ENCODE measurements around the gene PLEKHM1. TPM values are rescaled to one million over a fixed set of nuclear protein-coding genes. Genes with fewer than 3 reads are reported as not detected.

Gene PLEKHM1
- total RNA-seq, 1 donor from 2014 or later: 33.1 TPM

GRCh38 chr17:45405250-45406086 is 85.1 kb downstream of the PLEKHM1 start:
- Mint-ChIP-seq H3K27ac (no peak overlapping the region), H3K27me3 (ENCODE audit: low read depth) (no peaks in the 10 kb centered on the region), H3K4me1 (ENCODE audit: low read depth) (peaks cover 25% of the 10 kb centered on the region)

GRCh38 chr17:45404870-45405249 is 85.7 kb downstream of the PLEKHM1 start:
- Mint-ChIP-seq H3K4me1 (ENCODE audit: low read depth) (peaks cover 23% of the 10 kb centered on the region), H3K27ac (no peak overlapping the region), H3K27me3 (ENCODE audit: low read depth) (no peaks in the 10 kb centered on the region), H3K4me3 (ENCODE audit: low read depth) (no peak overlapping the region), H3K36me3 (ENCODE audit: low read depth) (peaks cover 61% of the 10 kb centered on the region), H3K9me3 (no peaks in the 10 kb centered on the region)
- DNase-seq (ENCODE audit: low spot score): no peak
- intact Hi-C loops (cut with micrococcal nuclease): no loop called here

More at GRCh38 chr17:45405250-45406086, 85.1 kb downstream of the PLEKHM1 start:
- no peak for DNase-seq (ENCODE audit: low spot score)
- Mint-ChIP-seq H3K36me3 (ENCODE audit: low read depth) (peaks cover 56% of the 10 kb centered on the region), H3K9me3 (no peaks in the 10 kb centered on the region), H3K4me3 (ENCODE audit: low read depth) (no peak overlapping the region)
- intact Hi-C loops (cut with micrococcal nuclease): no loop called here

GRCh38 chr17:45403906-45404490 is 86.5 kb downstream of the PLEKHM1 start:
- H3K36me3 Mint-ChIP-seq (ENCODE audit: low read depth): peaks cover 66% of the 10 kb centered on the region
- H3K4me1 Mint-ChIP-seq (ENCODE audit: low read depth): peaks cover 16% of the 10 kb centered on the region
- H3K4me3 Mint-ChIP-seq (ENCODE audit: low read depth): no peak overlapping the region
- DNase-seq (ENCODE audit: low spot score): no peak
- H3K27me3 Mint-ChIP-seq (ENCODE audit: low read depth): no peaks in the 10 kb centered on the region
- intact Hi-C loops (cut with micrococcal nuclease): no loop called here
- H3K9me3 Mint-ChIP-seq: no peaks in the 10 kb centered on the region
- no peak overlapping the region for H3K27ac Mint-ChIP-seq

- Mint-ChIP-seq H3K9me3 (no peaks in the 10 kb centered on the region), H3K4me3 (ENCODE audit: low read depth) (no peak overlapping the region), H3K36me3 (ENCODE audit: low read depth) (peaks cover 67% of the 10 kb centered on the region), H3K27ac (no peak overlapping the region), H3K27me3 (ENCODE audit: low read depth) (no peaks in the 10 kb centered on the region), H3K4me1 (ENCODE audit: low read depth) (peaks cover 6% of the 10 kb centered on the region)
- intact Hi-C loops (cut with micrococcal nuclease): no loop called here
- no peak for DNase-seq (ENCODE audit: low spot score)
Measured at GRCh38 chr17:45402916-45403315, 87.6 kb downstream of the PLEKHM1 start.

- intact Hi-C loops (cut with micrococcal nuclease): no loop called here
- no peaks in the 10 kb centered on the region for H3K27me3 Mint-ChIP-seq (ENCODE audit: low read depth)
- H3K4me1 Mint-ChIP-seq (ENCODE audit: low read depth): peaks cover 2% of the 10 kb centered on the region
- H3K4me3 Mint-ChIP-seq (ENCODE audit: low read depth): no peak overlapping the region
- H3K27ac Mint-ChIP-seq: no peak overlapping the region
- H3K9me3 Mint-ChIP-seq: no peaks in the 10 kb centered on the region
- DNase-seq (ENCODE audit: low spot score): no peak
- peaks cover 61% of the 10 kb centered on the region for H3K36me3 Mint-ChIP-seq (ENCODE audit: low read depth)
Measured at GRCh38 chr17:45398800-45399199, 91.7 kb downstream of the PLEKHM1 start.

- Mint-ChIP-seq H3K4me1 (ENCODE audit: low read depth) (peaks cover 2% of the 10 kb centered on the region), H3K36me3 (ENCODE audit: low read depth) (peaks cover 55% of the 10 kb centered on the region), H3K27me3 (ENCODE audit: low read depth) (no peaks in the 10 kb centered on the region), H3K27ac (no peak overlapping the region), H3K4me3 (ENCODE audit: low read depth) (no peak overlapping the region), H3K9me3 (no peaks in the 10 kb centered on the region)
- intact Hi-C loops (cut with micrococcal nuclease): no loop called here
- DNase-seq (ENCODE audit: low spot score): no peak
Measured at GRCh38 chr17:45397796-45398195, 92.7 kb downstream of the PLEKHM1 start.

GRCh38 chr17:45396496-45397205 is 93.9 kb downstream of the PLEKHM1 start:
- DNase-seq (ENCODE audit: low spot score): no peak
- intact Hi-C loops (cut with micrococcal nuclease): no loop called here
- Mint-ChIP-seq H3K27me3 (ENCODE audit: low read depth) (no peaks in the 10 kb centered on the region), H3K9me3 (no peaks in the 10 kb centered on the region), H3K4me3 (ENCODE audit: low read depth) (no peak overlapping the region), H3K4me1 (ENCODE audit: low read depth) (peaks cover 2% of the 10 kb centered on the region), H3K27ac (no peak overlapping the region), H3K36me3 (ENCODE audit: low read depth) (peaks cover 47% of the 10 kb centered on the region)

- no peak for DNase-seq (ENCODE audit: low spot score)
- Mint-ChIP-seq H3K36me3 (ENCODE audit: low read depth) (peaks cover 40% of the 10 kb centered on the region), H3K4me1 (ENCODE audit: low read depth) (peaks cover 2% of the 10 kb centered on the region), H3K9me3 (no peaks in the 10 kb centered on the region), H3K4me3 (ENCODE audit: low read depth) (no peak overlapping the region), H3K27me3 (ENCODE audit: low read depth) (no peaks in the 10 kb centered on the region), H3K27ac (no peak overlapping the region)
- intact Hi-C loops (cut with micrococcal nuclease): no loop called here
Measured at GRCh38 chr17:45395569-45396415, 94.7 kb downstream of the PLEKHM1 start.

- peaks cover 2% of the 10 kb centered on the region for H3K4me1 Mint-ChIP-seq (ENCODE audit: low read depth)
- no peaks in the 10 kb centered on the region for H3K9me3 Mint-ChIP-seq
- no peak overlapping the region for H3K27ac Mint-ChIP-seq
- DNase-seq (ENCODE audit: low spot score): no peak
- H3K27me3 Mint-ChIP-seq (ENCODE audit: low read depth): no peaks in the 10 kb centered on the region
- H3K4me3 Mint-ChIP-seq (ENCODE audit: low read depth): no peak overlapping the region
- peaks cover 34% of the 10 kb centered on the region for H3K36me3 Mint-ChIP-seq (ENCODE audit: low read depth)
- intact Hi-C loops (cut with micrococcal nuclease): no loop called here
Measured at GRCh38 chr17:45394913-45395568, 95.5 kb downstream of the PLEKHM1 start.

- peaks cover 2% of the 10 kb centered on the region for H3K4me1 Mint-ChIP-seq (ENCODE audit: low read depth)
- DNase-seq (ENCODE audit: low spot score): no peak
- peaks cover 2% of the 10 kb centered on the region for H3K27me3 Mint-ChIP-seq (ENCODE audit: low read depth)
- no peak overlapping the region for H3K27ac Mint-ChIP-seq
- intact Hi-C loops (cut with micrococcal nuclease): no loop called here
- no peaks in the 10 kb centered on the region for H3K9me3 Mint-ChIP-seq
- H3K36me3 Mint-ChIP-seq (ENCODE audit: low read depth): peaks cover 32% of the 10 kb centered on the region
- H3K4me3 Mint-ChIP-seq (ENCODE audit: low read depth): no peak overlapping the region
Measured at GRCh38 chr17:45394564-45394912, 96.0 kb downstream of the PLEKHM1 start.

- H3K9me3 Mint-ChIP-seq: no peaks in the 10 kb centered on the region
- H3K4me3 Mint-ChIP-seq (ENCODE audit: low read depth): no peak overlapping the region
- peaks cover 2% of the 10 kb centered on the region for H3K4me1 Mint-ChIP-seq (ENCODE audit: low read depth)
- H3K36me3 Mint-ChIP-seq (ENCODE audit: low read depth): peaks cover 28% of the 10 kb centered on the region
- H3K27ac Mint-ChIP-seq: no peak overlapping the region
- intact Hi-C loops (cut with micrococcal nuclease): no loop called here
- DNase-seq (ENCODE audit: low spot score): no peak
- H3K27me3 Mint-ChIP-seq (ENCODE audit: low read depth): peaks cover 2% of the 10 kb centered on the region
Measured at GRCh38 chr17:45394091-45394490, 96.4 kb downstream of the PLEKHM1 start.

- peaks cover 21% of the 10 kb centered on the region for H3K36me3 Mint-ChIP-seq (ENCODE audit: low read depth)
- H3K27ac Mint-ChIP-seq: no peak overlapping the region
- peaks cover 2% of the 10 kb centered on the region for H3K27me3 Mint-ChIP-seq (ENCODE audit: low read depth)
- H3K9me3 Mint-ChIP-seq: no peaks in the 10 kb centered on the region
- no peak for DNase-seq (ENCODE audit: low spot score)
- peaks cover 9% of the 10 kb centered on the region for H3K4me1 Mint-ChIP-seq (ENCODE audit: low read depth)
- no peak overlapping the region for H3K4me3 Mint-ChIP-seq (ENCODE audit: low read depth)
- intact Hi-C loops (cut with micrococcal nuclease): no loop called here
Measured at GRCh38 chr17:45393411-45393810, 97.1 kb downstream of the PLEKHM1 start.

All from activated T-helper 2 cell treated with anti-CD3 and anti-CD28 coated beads, Interferon-gamma antibody, Interleukin-2, Interleukin-4, amounts not matched to agents 10 μg/mL and 5 μg/mL and 100 μg/mL, durations not matched to agents 14 hours and 24 hours and 36 hours (primary cell).